ENCODE data around the gene SNRK.

The SNRK gene

DNA sequence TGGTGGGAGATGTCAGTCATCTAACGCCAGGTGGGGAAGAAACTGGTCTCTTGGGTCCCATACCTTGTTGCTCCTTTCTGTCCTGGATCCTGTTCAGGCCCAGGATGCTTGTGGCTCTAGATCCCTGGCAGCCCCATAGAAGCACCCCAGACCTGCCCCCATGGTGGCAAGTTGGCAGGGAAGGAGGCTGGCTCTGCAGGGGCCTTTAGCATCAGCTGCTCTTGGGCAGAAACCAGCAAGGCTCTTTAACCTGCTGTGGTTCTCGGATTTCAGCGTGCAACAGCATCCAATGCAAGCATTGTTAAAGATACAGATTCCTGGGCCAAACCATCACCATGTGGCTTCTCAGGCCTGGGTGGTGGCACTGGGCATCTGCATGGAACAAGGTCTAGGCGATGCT is 75.8 kb downstream of the SNRK start:
- in situ Hi-C loops (cut with MboI; ENCODE audit: low sequenced_read_pairs, unreplicated experiment) = no loop called here
- no peak for DNase-seq (ENCODE audit: low spot score)
- TF ChIP-seq, protein P1, sequence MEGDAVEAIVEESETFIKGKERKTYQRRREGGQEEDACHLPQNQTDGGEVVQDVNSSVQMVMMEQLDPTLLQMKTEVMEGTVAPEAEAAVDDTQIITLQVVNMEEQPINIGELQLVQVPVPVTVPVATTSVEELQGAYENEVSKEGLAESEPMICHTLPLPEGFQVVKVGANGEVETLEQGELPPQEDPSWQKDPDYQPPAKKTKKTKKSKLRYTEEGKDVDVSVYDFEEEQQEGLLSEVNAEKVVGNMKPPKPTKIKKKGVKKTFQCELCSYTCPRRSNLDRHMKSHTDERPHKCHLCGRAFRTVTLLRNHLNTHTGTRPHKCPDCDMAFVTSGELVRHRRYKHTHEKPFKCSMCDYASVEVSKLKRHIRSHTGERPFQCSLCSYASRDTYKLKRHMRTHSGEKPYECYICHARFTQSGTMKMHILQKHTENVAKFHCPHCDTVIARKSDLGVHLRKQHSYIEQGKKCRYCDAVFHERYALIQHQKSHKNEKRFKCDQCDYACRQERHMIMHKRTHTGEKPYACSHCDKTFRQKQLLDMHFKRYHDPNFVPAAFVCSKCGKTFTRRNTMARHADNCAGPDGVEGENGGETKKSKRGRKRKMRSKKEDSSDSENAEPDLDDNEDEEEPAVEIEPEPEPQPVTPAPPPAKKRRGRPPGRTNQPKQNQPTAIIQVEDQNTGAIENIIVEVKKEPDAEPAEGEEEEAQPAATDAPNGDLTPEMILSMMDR (IDR thresholded peaks at IDR 0.05; ENCODE audit: borderline replicate concordance, control extremely low read depth, extremely low read depth, insufficient read depth, missing control alignments) = no peak

DNA sequence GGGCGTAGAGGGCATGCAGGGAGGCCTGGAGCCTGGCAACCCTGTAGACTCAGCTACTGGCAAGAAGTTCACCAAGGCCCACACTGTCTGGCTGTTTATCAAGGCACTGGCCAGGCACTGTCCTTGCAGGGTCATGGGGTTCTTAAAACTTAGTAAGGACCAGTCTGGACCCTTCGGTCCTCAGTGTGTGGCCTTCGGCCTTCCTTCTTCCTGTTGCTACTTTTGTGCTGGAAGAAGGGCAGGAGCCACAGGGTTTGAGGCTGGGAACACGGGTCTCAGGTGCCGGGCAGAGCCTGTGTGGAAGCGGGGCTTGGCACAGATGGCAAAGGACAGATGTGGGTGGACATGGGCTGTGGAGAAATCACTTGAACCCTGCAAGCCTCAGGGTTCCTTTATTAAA is 76.6 kb downstream of the SNRK start:
- TF ChIP-seq, protein P1 (IDR thresholded peaks at IDR 0.05; ENCODE audit: borderline replicate concordance, control extremely low read depth, extremely low read depth, insufficient read depth, missing control alignments) = no peak
- in situ Hi-C loops (cut with MboI; ENCODE audit: low sequenced_read_pairs, unreplicated experiment) = no loop called here
- no peak for DNase-seq (ENCODE audit: low spot score)

DNA sequence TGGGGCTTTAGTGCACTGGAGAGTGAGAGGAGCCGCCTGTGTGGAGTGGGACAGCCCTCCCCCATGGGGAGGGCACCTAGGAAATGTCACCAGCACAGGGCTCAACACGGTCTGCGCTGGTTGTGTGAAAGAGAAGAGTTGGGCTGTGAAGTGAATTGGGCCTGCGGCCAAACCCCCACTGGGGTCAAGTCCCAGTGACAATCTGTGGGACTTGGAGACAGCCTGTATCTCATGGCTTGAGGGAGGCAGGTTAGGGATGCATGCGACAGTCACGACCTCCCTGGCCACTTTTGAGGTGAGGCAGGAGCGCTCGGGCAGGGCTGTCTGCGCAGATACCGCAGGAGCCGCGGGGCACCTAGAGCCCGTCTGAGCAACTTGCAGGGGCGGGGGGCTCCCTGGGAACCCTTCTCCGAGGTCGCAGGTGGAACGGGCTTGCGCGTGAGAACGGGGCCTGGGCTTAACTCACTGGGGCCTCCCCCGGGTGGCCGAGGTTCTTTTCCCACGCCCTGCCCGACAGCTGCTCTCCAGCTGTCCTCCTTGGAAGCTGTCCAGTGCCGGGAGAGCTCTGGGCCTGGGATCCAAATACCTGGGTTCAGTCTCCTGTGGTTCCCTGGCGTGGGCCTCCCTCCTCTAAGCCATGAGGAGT is 77.4 kb downstream of the SNRK start:
- in situ Hi-C loops (cut with MboI; ENCODE audit: low sequenced_read_pairs, unreplicated experiment) = no loop called here
- TF ChIP-seq, protein P1 (IDR thresholded peaks at IDR 0.05; ENCODE audit: borderline replicate concordance, control extremely low read depth, extremely low read depth, insufficient read depth, missing control alignments) = no peak
- no peak for DNase-seq (ENCODE audit: low spot score)

DNA sequence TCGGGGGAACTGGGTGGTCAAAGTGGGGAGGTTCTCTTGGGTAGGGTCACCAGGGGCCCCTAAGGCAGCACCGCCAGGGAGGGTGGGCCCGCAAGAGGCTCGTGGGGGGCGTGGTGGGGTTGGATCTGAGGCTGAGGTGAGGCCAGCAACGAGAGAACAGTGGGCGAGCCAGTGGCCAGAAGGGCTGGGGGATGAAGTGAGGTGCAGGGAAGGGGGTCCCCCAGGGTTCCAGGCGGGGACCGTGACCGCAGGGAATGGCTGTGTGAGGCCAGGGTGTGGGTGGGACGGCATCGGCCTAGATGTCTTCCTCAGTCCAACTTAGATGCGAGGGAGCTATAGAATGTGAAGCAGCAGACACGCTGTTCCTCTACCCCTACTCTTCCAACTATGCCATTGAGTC is 78.2 kb downstream of the SNRK start:
- in situ Hi-C loops (cut with MboI; ENCODE audit: low sequenced_read_pairs, unreplicated experiment) = no loop called here
- DNase-seq (ENCODE audit: low spot score) = no peak
- TF ChIP-seq, protein P1 (IDR thresholded peaks at IDR 0.05; ENCODE audit: borderline replicate concordance, control extremely low read depth, extremely low read depth, insufficient read depth, missing control alignments) = no peak

DNA sequence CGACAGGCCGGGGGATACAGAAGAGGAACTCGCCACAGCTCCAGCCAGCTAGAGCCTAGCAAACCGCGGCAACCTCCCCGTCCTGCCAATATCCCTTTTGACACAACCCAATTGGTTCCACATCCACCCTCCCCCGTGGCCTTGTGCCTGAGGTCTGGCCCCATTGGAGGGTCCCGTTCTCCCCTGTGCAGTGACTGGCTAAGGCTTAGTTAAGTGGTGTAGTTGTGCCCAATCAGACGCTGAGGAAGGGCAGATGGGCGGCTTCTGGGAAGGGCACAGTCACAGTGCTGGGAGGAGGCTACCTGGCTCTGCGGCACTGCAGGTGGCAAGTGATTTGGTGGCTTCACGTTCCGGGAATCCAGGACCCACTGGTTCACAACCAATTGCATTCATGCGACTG is 78.6 kb downstream of the SNRK start:
- DNase-seq (ENCODE audit: low spot score) = no peak
- TF ChIP-seq, protein P1 (IDR thresholded peaks at IDR 0.05; ENCODE audit: borderline replicate concordance, control extremely low read depth, extremely low read depth, insufficient read depth, missing control alignments) = no peak
- in situ Hi-C loops (cut with MboI; ENCODE audit: low sequenced_read_pairs, unreplicated experiment) = no loop called here

DNA sequence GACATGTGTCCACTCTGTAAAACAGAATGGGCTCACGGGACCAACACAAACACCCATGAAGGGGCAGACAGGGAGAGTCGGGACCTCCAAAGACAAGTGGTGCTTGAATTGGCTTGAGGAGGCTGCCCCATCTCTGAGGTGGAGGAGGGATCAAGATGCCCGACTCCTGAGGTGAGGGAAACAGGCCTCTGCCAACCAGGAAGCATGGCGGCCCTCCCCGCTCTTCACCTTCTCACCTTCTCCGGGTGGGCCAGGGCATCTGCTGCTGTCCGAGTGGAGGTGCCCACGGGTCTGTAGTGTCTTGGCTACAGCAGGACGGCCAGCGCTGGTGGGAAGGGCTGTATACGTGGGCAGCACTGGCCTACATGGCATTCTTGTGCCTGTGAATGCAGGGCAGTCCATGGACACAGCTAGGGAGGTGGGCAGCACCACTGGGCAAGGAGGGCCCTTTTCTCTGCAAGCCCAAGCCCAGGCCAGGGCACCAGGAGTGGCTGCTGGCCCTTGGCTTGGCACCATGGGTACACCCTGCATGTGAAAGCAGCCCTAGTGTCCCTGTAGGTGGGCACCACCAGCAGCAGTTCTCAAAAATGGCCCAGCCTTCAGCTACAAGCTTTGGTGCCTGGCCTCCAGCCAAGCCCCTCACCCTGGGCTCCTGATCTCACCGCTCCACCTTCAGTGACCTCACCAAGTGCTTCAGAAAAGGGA is 79.4 kb downstream of the SNRK start:
- DNase-seq (ENCODE audit: low spot score) = no peak
- TF ChIP-seq, protein P1 (IDR thresholded peaks at IDR 0.05; ENCODE audit: borderline replicate concordance, control extremely low read depth, extremely low read depth, insufficient read depth, missing control alignments) = no peak
- in situ Hi-C loops (cut with MboI; ENCODE audit: low sequenced_read_pairs, unreplicated experiment) = no loop called here
